HEK293 (cell line): ENCODE measurements around the gene AHCYL1.

Source experiments
- BCL11B ChIP-seq: fragments of 450-650 bp; formaldehyde crosslinking; IDR thresholded peaks from 2 replicates; pipeline ENCODE4 v1.5.1; 2016; ENCODE audit warnings: low read depth, missing biosample characterization, missing genetic modification characterization
- EGR2 ChIP-seq: fragments of 450-650 bp; formaldehyde crosslinking; IDR thresholded peaks from 2 replicates; pipeline ENCODE4 v1.5.1; 2016; ENCODE audit warnings: low read depth, missing biosample characterization, missing genetic modification characterization
- GLIS2 ChIP-seq: fragments of 450-650 bp; formaldehyde crosslinking; IDR thresholded peaks from 2 replicates; pipeline ENCODE4 v1.5.1; 2016; ENCODE audit warnings: missing biosample characterization, missing genetic modification characterization
- IKZF3 ChIP-seq: fragments of 450-650 bp; IDR thresholded peaks from 2 replicates; pipeline ENCODE4 v1.5.0; 2018; ENCODE audit warnings: missing biosample characterization, mild to moderate bottlenecking, missing genetic modification characterization, moderate library complexity
- KLF9 ChIP-seq: fragments of 450-650 bp; formaldehyde crosslinking; IDR thresholded peaks from 2 replicates; pipeline ENCODE4 v1.5.1; 2016; ENCODE audit warnings: missing biosample characterization, missing genetic modification characterization, low read depth
- MZF1 ChIP-seq: fragments of 450-650 bp; formaldehyde crosslinking; IDR thresholded peaks from 2 replicates; pipeline ENCODE4 v1.5.1; 2017; ENCODE audit warnings: missing biosample characterization, missing genetic modification characterization, borderline replicate concordance
- PATZ1 ChIP-seq: fragments of 450-650 bp; formaldehyde crosslinking; IDR thresholded peaks from 2 replicates; pipeline ENCODE4 v1.5.1; 2016; ENCODE audit warnings: missing biosample characterization, missing genetic modification characterization
- PRDM1 ChIP-seq: fragments of 450-650 bp; formaldehyde crosslinking; IDR thresholded peaks from 2 replicates; pipeline ENCODE4; 2016; ENCODE audit warnings: missing biosample characterization, missing genetic modification characterization
- REST ChIP-seq: fragments of 450-650 bp; formaldehyde crosslinking; IDR thresholded peaks from 2 replicates; pipeline ENCODE4 v1.5.1; 2016; ENCODE audit warnings: missing biosample characterization, missing genetic modification characterization
- SCRT2 ChIP-seq: fragments of 450-650 bp; formaldehyde crosslinking; IDR thresholded peaks from 2 replicates; pipeline ENCODE4 v1.5.1; 2016; ENCODE audit warnings: missing biosample characterization, missing genetic modification characterization
- SP7 ChIP-seq: fragments of 450-650 bp; formaldehyde crosslinking; IDR thresholded peaks from 2 replicates; pipeline ENCODE4 v1.5.1; 2016; ENCODE audit warnings: missing biosample characterization, missing genetic modification characterization
- TRIM28 ChIP-seq: IDR thresholded peaks from 2 replicates; pipeline ENCODE4 v1.6.1; 2011; ENCODE audit warnings: low read length, control low read depth, borderline replicate concordance
- YY1 ChIP-seq: fragments of 450-650 bp; formaldehyde crosslinking; IDR thresholded peaks from 2 replicates; pipeline ENCODE4 v1.5.1; 2018; ENCODE audit warnings: missing biosample characterization, missing genetic modification characterization
- YY2 ChIP-seq: fragments of 450-650 bp; formaldehyde crosslinking; IDR thresholded peaks from 2 replicates; pipeline ENCODE4 v1.5.1; 2016; ENCODE audit warnings: missing biosample characterization, missing genetic modification characterization
- ZBTB1 ChIP-seq: fragments of 450-650 bp; formaldehyde crosslinking; IDR thresholded peaks from 2 replicates; pipeline ENCODE4 v1.5.1; 2016; ENCODE audit warnings: missing biosample characterization, missing genetic modification characterization
- ZBTB20 ChIP-seq: fragments of 450-650 bp; formaldehyde crosslinking; IDR thresholded peaks from 2 replicates; pipeline ENCODE4 v1.5.1; 2016; ENCODE audit warnings: missing biosample characterization, missing genetic modification characterization
- ZBTB44 ChIP-seq: fragments of 450-650 bp; IDR thresholded peaks from 2 replicates; pipeline ENCODE4 v1.5.1; 2018; ENCODE audit warnings: missing biosample characterization, mild to moderate bottlenecking, missing genetic modification characterization
- ZBTB48 ChIP-seq: fragments of 450-650 bp; formaldehyde crosslinking; IDR thresholded peaks from 2 replicates; pipeline ENCODE4 v1.5.1; 2016; ENCODE audit warnings: missing biosample characterization, missing genetic modification characterization
- ZFP69B ChIP-seq: fragments of 450-650 bp; formaldehyde crosslinking; IDR thresholded peaks from 2 replicates; pipeline ENCODE4 v1.5.1; 2016; ENCODE audit warnings: missing biosample characterization, missing genetic modification characterization
- ZIC2 ChIP-seq: fragments of 450-650 bp; formaldehyde crosslinking; IDR thresholded peaks from 2 replicates; pipeline ENCODE4 v1.5.1; 2016; ENCODE audit warnings: missing biosample characterization, missing genetic modification characterization
- ZNF2 ChIP-seq: fragments of 450-650 bp; formaldehyde crosslinking; IDR thresholded peaks from 2 replicates; pipeline ENCODE4 v1.5.1; 2016; ENCODE audit warnings: missing biosample characterization, missing genetic modification characterization
- ZNF394 ChIP-seq: fragments of 450-650 bp; formaldehyde crosslinking; IDR thresholded peaks from 2 replicates; pipeline ENCODE4 v1.5.1; 2016; ENCODE audit warnings: missing biosample characterization, missing genetic modification characterization, mild to moderate bottlenecking, moderate library complexity, borderline replicate concordance
- ZNF449 ChIP-seq: fragments of 450-650 bp; formaldehyde crosslinking; IDR thresholded peaks from 2 replicates; pipeline ENCODE4 v1.5.1; 2017; ENCODE audit warnings: missing biosample characterization, mild to moderate bottlenecking, missing genetic modification characterization, moderate library complexity
- ZNF473 ChIP-seq: fragments of 450-650 bp; formaldehyde crosslinking; IDR thresholded peaks from 2 replicates; pipeline ENCODE4 v1.5.1; 2017; ENCODE audit warnings: missing biosample characterization, missing genetic modification characterization
- ZNF596 ChIP-seq: fragments of 450-650 bp; IDR thresholded peaks from 2 replicates; pipeline ENCODE4 v1.5.0; 2018; ENCODE audit warnings: missing biosample characterization, mild to moderate bottlenecking, missing genetic modification characterization, moderate library complexity
- ZSCAN16 ChIP-seq: fragments of 450-650 bp; formaldehyde crosslinking; IDR thresholded peaks from 2 replicates; pipeline ENCODE4 v1.5.1; 2016; ENCODE audit warnings: missing biosample characterization, missing genetic modification characterization
- TF ChIP-seq, protein P1 (sequence below): fragments of 450-650 bp; formaldehyde crosslinking; IDR thresholded peaks from 2 replicates; pipeline ENCODE4 v1.5.1; 2016; ENCODE audit warnings: missing biosample characterization, missing genetic modification characterization, low read depth
- TF ChIP-seq, protein P2 (sequence below): fragments of 450-650 bp; formaldehyde crosslinking; IDR thresholded peaks from 2 replicates; pipeline ENCODE4 v1.5.1; 2016; ENCODE audit warnings: missing biosample characterization, missing genetic modification characterization

Gene AHCYL1

GRCh38 chr1:110034451-110035235 is 50.1 kb downstream of the AHCYL1 start, which contains the start of gene STRIP1 (continued):
- 0 out of 2 replicates have a peak, but pooled peaks have one; percentile 61 for TF ChIP-seq ZNF449 (tag by site-specific recombination)
- TF ChIP-seq ZBTB44 (tag by site-specific recombination), result peak; percentile 55; the same call in 1 of the 2 replicates
- peak; percentile 27; the same call in 1 of the 2 replicates for TF ChIP-seq EGR2
- peak; percentile 95 for TF ChIP-seq KLF9 (tag by site-specific recombination)
- TF ChIP-seq ZNF2 (tag by site-specific recombination), result 0 out of 2 replicates have a peak, but pooled peaks have one; percentile 17
- TF ChIP-seq ZBTB1, result no peak
- TF ChIP-seq ZNF394, result no peak
- 0 out of 2 replicates have a peak, but pooled peaks have one; percentile 10 for TF ChIP-seq MZF1 (tag by site-specific recombination)
- TF ChIP-seq ZBTB20 (tag by site-specific recombination), result peak; percentile 96
- peak; percentile 58 for TF ChIP-seq TRIM28
- no peak for TF ChIP-seq ZSCAN16
- peak; percentile 98 for TF ChIP-seq YY2 (tag by site-specific recombination)
- TF ChIP-seq ZNF473 (tag by site-specific recombination), result no peak
- peak; percentile 97 for TF ChIP-seq GLIS2
- 0 out of 2 replicates have a peak, but pooled peaks have one; percentile 6 for TF ChIP-seq ZNF596 (tag by site-specific recombination)
- TF ChIP-seq BCL11B (tag by site-specific recombination), result no peak
- TF ChIP-seq ZFP69B (tag by site-specific recombination), result peak; percentile 14; the same call in 1 of the 2 replicates
- TF ChIP-seq REST (tag by site-specific recombination), result 0 out of 2 replicates have a peak, but pooled peaks have one; percentile 14
- peak; percentile 38; the same call in 1 of the 2 replicates for TF ChIP-seq PRDM1 (tag by site-specific recombination)
- TF ChIP-seq, protein P1, sequence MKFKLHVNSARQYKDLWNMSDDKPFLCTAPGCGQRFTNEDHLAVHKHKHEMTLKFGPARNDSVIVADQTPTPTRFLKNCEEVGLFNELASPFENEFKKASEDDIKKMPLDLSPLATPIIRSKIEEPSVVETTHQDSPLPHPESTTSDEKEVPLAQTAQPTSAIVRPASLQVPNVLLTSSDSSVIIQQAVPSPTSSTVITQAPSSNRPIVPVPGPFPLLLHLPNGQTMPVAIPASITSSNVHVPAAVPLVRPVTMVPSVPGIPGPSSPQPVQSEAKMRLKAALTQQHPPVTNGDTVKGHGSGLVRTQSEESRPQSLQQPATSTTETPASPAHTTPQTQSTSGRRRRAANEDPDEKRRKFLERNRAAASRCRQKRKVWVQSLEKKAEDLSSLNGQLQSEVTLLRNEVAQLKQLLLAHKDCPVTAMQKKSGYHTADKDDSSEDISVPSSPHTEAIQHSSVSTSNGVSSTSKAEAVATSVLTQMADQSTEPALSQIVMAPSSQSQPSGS, result no peak
- TF ChIP-seq SCRT2 (tag by site-specific recombination), result peak; percentile 85
- peak; percentile 59 for TF ChIP-seq SP7 (tag by site-specific recombination)
- peak; percentile 80 for TF ChIP-seq PATZ1 (tag by site-specific recombination)
- peak; percentile 74 for TF ChIP-seq ZIC2 (tag by site-specific recombination)
- TF ChIP-seq IKZF3 (tag by site-specific recombination), result 0 out of 2 replicates have a peak, but pooled peaks have one; percentile 8
- peak; percentile 99 for TF ChIP-seq YY1 (tag by site-specific recombination)
- TF ChIP-seq ZBTB48 (tag by site-specific recombination), result peak; percentile 59
- TF ChIP-seq, protein P2, sequence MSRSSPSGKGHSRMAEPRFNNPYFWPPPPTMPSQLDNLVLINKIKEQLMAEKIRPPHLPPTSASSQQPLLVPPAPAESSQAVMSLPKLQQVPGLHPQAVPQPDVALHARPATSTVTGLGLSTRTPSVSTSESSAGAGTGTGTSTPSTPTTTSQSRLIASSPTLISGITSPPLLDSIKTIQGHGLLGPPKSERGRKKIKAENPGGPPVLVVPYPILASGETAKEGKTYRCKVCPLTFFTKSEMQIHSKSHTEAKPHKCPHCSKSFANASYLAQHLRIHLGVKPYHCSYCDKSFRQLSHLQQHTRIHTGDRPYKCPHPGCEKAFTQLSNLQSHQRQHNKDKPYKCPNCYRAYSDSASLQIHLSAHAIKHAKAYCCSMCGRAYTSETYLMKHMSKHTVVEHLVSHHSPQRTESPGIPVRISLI (tag by site-specific recombination), result no peak
